ENCODE measurements around the gene SLFN11.
A peak's percentile ranks its signal among the peaks of the same experiment; 100 is the strongest.
"Not testable (repeated sequence)": the region's sequence is repeated elsewhere in the genome, so short reads cannot be mapped to it uniquely, and the experiment has no call there.

SLFN11 gene, protein sequence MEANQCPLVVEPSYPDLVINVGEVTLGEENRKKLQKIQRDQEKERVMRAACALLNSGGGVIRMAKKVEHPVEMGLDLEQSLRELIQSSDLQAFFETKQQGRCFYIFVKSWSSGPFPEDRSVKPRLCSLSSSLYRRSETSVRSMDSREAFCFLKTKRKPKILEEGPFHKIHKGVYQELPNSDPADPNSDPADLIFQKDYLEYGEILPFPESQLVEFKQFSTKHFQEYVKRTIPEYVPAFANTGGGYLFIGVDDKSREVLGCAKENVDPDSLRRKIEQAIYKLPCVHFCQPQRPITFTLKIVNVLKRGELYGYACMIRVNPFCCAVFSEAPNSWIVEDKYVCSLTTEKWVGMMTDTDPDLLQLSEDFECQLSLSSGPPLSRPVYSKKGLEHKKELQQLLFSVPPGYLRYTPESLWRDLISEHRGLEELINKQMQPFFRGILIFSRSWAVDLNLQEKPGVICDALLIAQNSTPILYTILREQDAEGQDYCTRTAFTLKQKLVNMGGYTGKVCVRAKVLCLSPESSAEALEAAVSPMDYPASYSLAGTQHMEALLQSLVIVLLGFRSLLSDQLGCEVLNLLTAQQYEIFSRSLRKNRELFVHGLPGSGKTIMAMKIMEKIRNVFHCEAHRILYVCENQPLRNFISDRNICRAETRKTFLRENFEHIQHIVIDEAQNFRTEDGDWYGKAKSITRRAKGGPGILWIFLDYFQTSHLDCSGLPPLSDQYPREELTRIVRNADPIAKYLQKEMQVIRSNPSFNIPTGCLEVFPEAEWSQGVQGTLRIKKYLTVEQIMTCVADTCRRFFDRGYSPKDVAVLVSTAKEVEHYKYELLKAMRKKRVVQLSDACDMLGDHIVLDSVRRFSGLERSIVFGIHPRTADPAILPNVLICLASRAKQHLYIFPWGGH
- total RNA-seq, result 49.6 to 91.4 (median 70.3) reads per million in 3 donors

DNA sequence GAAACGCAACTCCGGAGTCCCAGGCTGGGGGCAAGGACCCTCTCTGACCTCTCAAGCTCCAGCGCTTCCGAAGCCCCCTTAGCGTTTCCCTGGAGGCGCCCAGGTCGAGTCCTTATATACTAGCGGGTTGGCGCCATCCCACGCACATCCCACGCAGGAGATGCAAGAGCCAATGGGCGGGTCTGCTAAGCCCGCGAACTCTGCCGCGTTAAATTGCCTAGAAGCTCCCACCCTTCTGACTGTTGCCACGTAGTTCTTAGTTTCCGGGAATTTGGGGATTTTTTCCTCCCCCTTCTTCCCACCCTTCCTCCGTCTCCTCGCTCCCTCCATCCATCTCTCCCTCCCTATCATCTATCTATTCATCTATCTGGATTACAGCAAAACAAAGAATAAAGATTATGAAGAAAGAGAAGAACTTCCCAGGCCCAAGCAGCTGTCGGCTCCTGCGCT lies at the start of gene SLFN11:
Gene SLFN11 (minus strand): TSS at position 88 of the 450 bp plus-strand sequence. CDS start 9,814 bp downstream, outside the sequence.
- no peaks in the 10 kb centered on the region for H3K4me1 ChIP-seq (ENCODE audit: control insufficient read depth, insufficient read depth, low read length, poor library complexity, severe bottlenecking)
- no peaks in the 10 kb centered on the region for H3K27me3 ChIP-seq (replicated peaks; ENCODE audit: control insufficient read depth, insufficient read depth, low read length, poor library complexity, severe bottlenecking)
- H3K36me3 ChIP-seq (ENCODE audit: control insufficient read depth, insufficient read depth, low read length), result no peaks in the 10 kb centered on the region
- H3K27ac ChIP-seq (ENCODE audit: insufficient read depth, low read length, poor library complexity, severe bottlenecking), result peak within 1 kb of the TSS; percentile 86
- H3K9me3 ChIP-seq (ENCODE audit: control insufficient read depth, low read length), result no peaks in the 10 kb centered on the region
- H3K4me3 ChIP-seq (ENCODE audit: insufficient read depth, low read depth, low read length, poor library complexity, severe bottlenecking), result peak within 1 kb of the TSS; percentile 81
- peak; percentile 78 to 85 (median 83) for DNase-seq

DNA sequence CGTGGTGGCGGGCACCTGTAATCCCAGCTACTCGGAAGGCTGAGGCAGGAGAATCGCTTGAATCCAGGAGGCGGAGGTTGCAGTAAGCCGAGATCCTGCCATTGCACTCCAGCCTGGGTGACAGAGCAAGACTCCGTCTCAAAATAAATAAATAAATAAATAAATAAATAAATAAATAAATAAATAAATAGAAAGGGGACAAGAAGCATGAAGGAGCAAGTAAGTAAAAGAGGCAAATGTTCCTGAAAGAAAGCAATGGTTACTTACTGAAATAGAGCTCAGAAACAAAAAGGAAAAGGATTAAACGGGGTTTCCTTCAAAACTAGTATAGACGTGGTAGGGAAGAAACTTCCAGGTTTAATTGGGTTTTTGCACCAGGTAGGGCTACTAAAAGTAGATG lies 47.6 kb upstream of the SLFN11 start:
- H3K27me3 ChIP-seq (replicated peaks; ENCODE audit: control insufficient read depth, insufficient read depth, low read length, poor library complexity, severe bottlenecking); H3K9me3 ChIP-seq (ENCODE audit: control insufficient read depth, low read length); H3K4me3 ChIP-seq (ENCODE audit: insufficient read depth, low read depth, low read length, poor library complexity, severe bottlenecking); H3K4me1 ChIP-seq (ENCODE audit: control insufficient read depth, insufficient read depth, low read length, poor library complexity, severe bottlenecking); DNase-seq; H3K36me3 ChIP-seq (ENCODE audit: control insufficient read depth, insufficient read depth, low read length); H3K27ac ChIP-seq (ENCODE audit: insufficient read depth, low read length, poor library complexity, severe bottlenecking): not testable (repeated sequence)

DNA sequence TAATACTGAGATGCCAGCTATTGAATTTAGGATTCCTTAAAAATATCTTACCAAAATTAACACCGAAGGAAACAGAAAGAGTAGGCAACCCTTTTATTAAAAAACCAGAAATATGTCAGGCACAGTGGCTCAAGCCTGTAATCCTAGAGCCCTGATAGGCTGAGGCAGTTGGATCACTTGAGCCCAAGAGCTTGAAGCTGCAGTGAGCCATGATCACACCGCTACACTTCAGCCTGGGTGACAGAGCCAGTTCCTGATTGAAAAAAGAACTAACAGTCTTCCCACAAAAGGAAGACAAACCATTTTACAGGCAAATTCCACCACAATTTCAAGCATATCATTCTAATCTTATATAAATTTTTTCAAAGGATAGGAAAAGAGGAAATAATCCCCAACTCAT lies 43.2 kb upstream of the SLFN11 start:
- H3K4me3 ChIP-seq (ENCODE audit: insufficient read depth, low read depth, low read length, poor library complexity, severe bottlenecking), result no peak overlapping the region
- no peaks in the 10 kb centered on the region for H3K4me1 ChIP-seq (ENCODE audit: control insufficient read depth, insufficient read depth, low read length, poor library complexity, severe bottlenecking)
- H3K27me3 ChIP-seq (replicated peaks; ENCODE audit: control insufficient read depth, insufficient read depth, low read length, poor library complexity, severe bottlenecking), result no peaks in the 10 kb centered on the region
- H3K9me3 ChIP-seq (ENCODE audit: control insufficient read depth, low read length), result no peaks in the 10 kb centered on the region
- no peak for DNase-seq
- H3K36me3 ChIP-seq (ENCODE audit: control insufficient read depth, insufficient read depth, low read length), result no peaks in the 10 kb centered on the region
- H3K27ac ChIP-seq (ENCODE audit: insufficient read depth, low read length, poor library complexity, severe bottlenecking), result no peak overlapping the region

DNA sequence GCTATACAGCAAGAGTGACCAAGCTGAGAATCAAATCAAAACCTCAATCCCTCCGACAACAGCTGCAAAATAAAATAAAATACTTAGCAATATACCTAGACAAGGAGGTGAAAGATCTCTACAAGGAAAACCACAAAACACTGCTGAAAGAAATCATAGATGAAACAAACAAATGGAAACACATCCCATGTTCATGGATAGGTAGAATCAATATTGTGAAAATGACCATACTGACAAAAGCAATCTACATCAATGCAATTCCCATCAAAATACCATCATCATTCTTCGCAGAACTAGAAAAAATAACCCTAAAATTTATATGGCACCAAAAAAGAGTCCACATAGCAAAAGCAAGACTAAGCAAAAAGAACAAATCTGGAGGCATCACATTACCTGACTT lies 41.3 kb upstream of the SLFN11 start:
- not testable (repeated sequence) for H3K27ac ChIP-seq (ENCODE audit: insufficient read depth, low read length, poor library complexity, severe bottlenecking); DNase-seq; H3K4me1 ChIP-seq (ENCODE audit: control insufficient read depth, insufficient read depth, low read length, poor library complexity, severe bottlenecking); H3K27me3 ChIP-seq (replicated peaks; ENCODE audit: control insufficient read depth, insufficient read depth, low read length, poor library complexity, severe bottlenecking); H3K9me3 ChIP-seq (ENCODE audit: control insufficient read depth, low read length); H3K4me3 ChIP-seq (ENCODE audit: insufficient read depth, low read depth, low read length, poor library complexity, severe bottlenecking); H3K36me3 ChIP-seq (ENCODE audit: control insufficient read depth, insufficient read depth, low read length)

DNA sequence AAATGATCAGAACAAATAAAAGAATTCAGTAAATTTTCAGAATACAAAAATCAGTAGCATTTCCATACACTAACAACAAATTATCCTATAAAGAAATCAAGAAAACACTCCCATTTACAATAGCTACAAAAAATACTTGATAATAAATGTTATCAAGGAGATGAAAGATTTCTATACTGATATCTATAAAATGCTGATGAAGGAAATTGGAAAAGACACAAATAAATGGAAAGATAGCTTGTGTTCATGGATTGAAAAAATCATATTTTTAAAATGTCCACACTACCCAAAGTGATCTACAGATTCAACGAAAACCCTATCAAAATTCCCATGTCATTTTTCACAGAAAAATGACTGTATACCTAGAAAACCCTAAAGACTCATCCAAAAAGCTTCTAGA lies 40.8 kb upstream of the SLFN11 start:
- Histone ChIP-seq H3K4me1 (ENCODE audit: control insufficient read depth, insufficient read depth, low read length, poor library complexity, severe bottlenecking) (no peaks in the 10 kb centered on the region), H3K36me3 (ENCODE audit: control insufficient read depth, insufficient read depth, low read length) (peaks cover 8% of the 10 kb centered on the region), H3K9me3 (ENCODE audit: control insufficient read depth, low read length) (no peaks in the 10 kb centered on the region), H3K4me3 (ENCODE audit: insufficient read depth, low read depth, low read length, poor library complexity, severe bottlenecking) (no peak overlapping the region), H3K27ac (ENCODE audit: insufficient read depth, low read length, poor library complexity, severe bottlenecking) (no peak overlapping the region), H3K27me3 (replicated peaks; ENCODE audit: control insufficient read depth, insufficient read depth, low read length, poor library complexity, severe bottlenecking) (no peaks in the 10 kb centered on the region)
- no peak for DNase-seq

DNA sequence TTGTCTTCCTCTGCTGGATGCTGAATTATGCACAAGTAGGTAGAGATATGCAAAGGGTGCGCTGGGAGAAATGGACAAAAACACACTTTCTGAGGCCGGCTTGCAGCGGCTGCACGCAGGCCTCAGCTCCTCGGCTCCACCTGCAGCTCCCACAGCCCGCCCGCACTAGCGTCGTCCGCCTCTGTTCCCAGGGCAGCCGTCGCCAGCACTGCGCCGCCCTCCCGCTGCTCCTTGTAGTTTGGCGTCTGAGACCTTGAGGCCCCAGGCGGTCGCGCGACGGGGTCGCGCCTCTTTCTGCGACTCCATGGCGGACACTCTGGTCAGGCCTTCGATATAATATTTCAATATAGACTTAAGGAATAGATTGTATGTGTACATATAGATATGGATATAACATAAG lies 34.1 kb upstream of the SLFN11 start:
- H3K27ac ChIP-seq (ENCODE audit: insufficient read depth, low read length, poor library complexity, severe bottlenecking), result no peak overlapping the region
- H3K4me1 ChIP-seq (ENCODE audit: control insufficient read depth, insufficient read depth, low read length, poor library complexity, severe bottlenecking), result no peaks in the 10 kb centered on the region
- no peak overlapping the region for H3K4me3 ChIP-seq (ENCODE audit: insufficient read depth, low read depth, low read length, poor library complexity, severe bottlenecking)
- no peaks in the 10 kb centered on the region for H3K9me3 ChIP-seq (ENCODE audit: control insufficient read depth, low read length)
- no peak for DNase-seq
- no peaks in the 10 kb centered on the region for H3K27me3 ChIP-seq (replicated peaks; ENCODE audit: control insufficient read depth, insufficient read depth, low read length, poor library complexity, severe bottlenecking)
- peaks cover 8% of the 10 kb centered on the region for H3K36me3 ChIP-seq (ENCODE audit: control insufficient read depth, insufficient read depth, low read length)

DNA sequence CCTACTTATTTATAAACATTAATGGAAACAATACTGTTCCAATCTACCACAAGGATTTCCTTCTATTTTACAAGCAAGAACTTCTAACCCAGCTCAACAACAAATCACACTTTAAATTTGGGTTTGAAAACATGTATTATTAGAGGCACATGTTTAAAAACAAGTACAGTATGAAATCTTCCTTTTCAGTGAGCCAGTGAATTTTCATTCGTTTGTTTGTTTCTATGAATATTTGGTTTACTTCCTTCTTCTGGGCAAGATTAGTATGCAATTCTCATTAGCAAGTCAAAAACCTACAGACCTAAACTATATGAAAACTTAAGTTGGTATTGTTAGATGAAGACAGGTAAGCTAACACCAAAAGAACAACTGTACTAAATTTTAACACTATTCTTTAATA lies 33.1 kb upstream of the SLFN11 start:
- no peak for DNase-seq
- Histone ChIP-seq H3K27me3 (replicated peaks; ENCODE audit: control insufficient read depth, insufficient read depth, low read length, poor library complexity, severe bottlenecking) (no peaks in the 10 kb centered on the region), H3K36me3 (ENCODE audit: control insufficient read depth, insufficient read depth, low read length) (peaks cover 8% of the 10 kb centered on the region), H3K4me3 (ENCODE audit: insufficient read depth, low read depth, low read length, poor library complexity, severe bottlenecking) (no peak overlapping the region), H3K27ac (ENCODE audit: insufficient read depth, low read length, poor library complexity, severe bottlenecking) (no peak overlapping the region), H3K4me1 (ENCODE audit: control insufficient read depth, insufficient read depth, low read length, poor library complexity, severe bottlenecking) (no peaks in the 10 kb centered on the region), H3K9me3 (ENCODE audit: control insufficient read depth, low read length) (no peaks in the 10 kb centered on the region)

DNA sequence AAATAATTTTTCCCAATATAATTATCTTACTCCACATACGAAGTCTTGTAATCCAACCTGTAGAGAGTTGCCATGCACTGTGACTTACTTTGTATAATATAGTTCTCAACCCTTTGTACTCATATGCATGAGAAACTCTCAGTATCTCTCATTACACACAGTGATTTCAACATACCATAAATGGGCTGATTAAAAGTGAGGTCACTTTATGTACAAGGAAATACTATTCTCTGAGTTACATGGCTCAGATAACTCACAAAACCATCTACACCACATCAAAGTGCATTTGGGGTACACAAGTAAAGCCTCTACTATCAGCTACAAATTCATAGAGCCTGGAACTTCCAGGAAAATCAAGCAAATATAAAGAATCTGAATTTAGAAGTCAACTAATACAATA lies 30.9 kb upstream of the SLFN11 start:
- Histone ChIP-seq H3K4me3 (ENCODE audit: insufficient read depth, low read depth, low read length, poor library complexity, severe bottlenecking) (no peak overlapping the region), H3K9me3 (ENCODE audit: control insufficient read depth, low read length) (no peaks in the 10 kb centered on the region), H3K27ac (ENCODE audit: insufficient read depth, low read length, poor library complexity, severe bottlenecking) (no peak overlapping the region), H3K36me3 (ENCODE audit: control insufficient read depth, insufficient read depth, low read length) (no peaks in the 10 kb centered on the region), H3K4me1 (ENCODE audit: control insufficient read depth, insufficient read depth, low read length, poor library complexity, severe bottlenecking) (no peaks in the 10 kb centered on the region), H3K27me3 (replicated peaks; ENCODE audit: control insufficient read depth, insufficient read depth, low read length, poor library complexity, severe bottlenecking) (no peaks in the 10 kb centered on the region)
- DNase-seq, result no peak

DNA sequence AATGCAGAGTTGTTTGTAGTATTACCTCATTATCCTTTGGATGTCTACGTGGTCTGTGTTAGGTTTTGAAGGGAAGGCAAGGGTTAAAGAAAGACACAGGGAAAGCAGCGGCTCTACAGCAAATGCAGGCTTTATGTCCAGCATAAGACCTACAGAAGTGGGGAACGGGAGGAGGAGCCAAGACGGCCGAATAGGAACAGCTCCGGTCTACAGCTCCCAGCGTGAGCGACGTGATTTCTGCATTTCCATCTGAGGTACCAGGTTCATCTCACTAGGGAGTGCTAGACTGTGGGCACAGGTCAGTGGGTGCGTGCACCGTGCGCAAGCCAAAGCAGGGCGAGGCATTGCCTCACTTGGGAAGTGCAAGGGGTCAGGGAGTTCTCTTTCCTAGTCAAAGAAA lies 20.4 kb upstream of the SLFN11 start:
- H3K9me3 ChIP-seq (ENCODE audit: control insufficient read depth, low read length), result not testable (repeated sequence)

DNA sequence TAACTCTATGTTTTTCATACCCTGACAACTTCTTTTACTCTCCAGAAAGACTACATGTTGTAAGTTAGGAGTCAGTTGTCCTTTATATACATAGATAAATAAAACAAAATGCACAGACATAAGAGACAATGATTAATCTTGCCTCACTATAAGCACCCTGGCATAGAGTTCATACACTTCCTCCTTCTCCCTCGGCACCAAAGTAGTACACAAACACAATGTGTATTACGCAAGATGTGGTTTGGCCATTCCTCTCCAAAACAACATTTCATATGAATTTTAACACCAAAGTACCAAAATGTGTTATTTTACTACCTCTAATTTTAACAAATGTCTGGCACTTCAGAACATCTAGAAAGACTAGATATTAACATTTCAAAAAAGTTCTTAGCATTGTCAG lies 17.2 kb upstream of the SLFN11 start:
- H3K4me3 ChIP-seq (ENCODE audit: insufficient read depth, low read depth, low read length, poor library complexity, severe bottlenecking), result no peak overlapping the region
- H3K27ac ChIP-seq (ENCODE audit: insufficient read depth, low read length, poor library complexity, severe bottlenecking), result no peak overlapping the region
- DNase-seq, result no peak
- H3K36me3 ChIP-seq (ENCODE audit: control insufficient read depth, insufficient read depth, low read length), result no peaks in the 10 kb centered on the region
- H3K4me1 ChIP-seq (ENCODE audit: control insufficient read depth, insufficient read depth, low read length, poor library complexity, severe bottlenecking), result no peaks in the 10 kb centered on the region
- no peaks in the 10 kb centered on the region for H3K27me3 ChIP-seq (replicated peaks; ENCODE audit: control insufficient read depth, insufficient read depth, low read length, poor library complexity, severe bottlenecking)
- H3K9me3 ChIP-seq (ENCODE audit: control insufficient read depth, low read length), result no peaks in the 10 kb centered on the region

More for the DNA sequence above, 20.4 kb upstream of the SLFN11 start:
- not testable (repeated sequence) for H3K36me3 ChIP-seq (ENCODE audit: control insufficient read depth, insufficient read depth, low read length); DNase-seq; H3K27ac ChIP-seq (ENCODE audit: insufficient read depth, low read length, poor library complexity, severe bottlenecking); H3K4me1 ChIP-seq (ENCODE audit: control insufficient read depth, insufficient read depth, low read length, poor library complexity, severe bottlenecking); H3K27me3 ChIP-seq (replicated peaks; ENCODE audit: control insufficient read depth, insufficient read depth, low read length, poor library complexity, severe bottlenecking); H3K4me3 ChIP-seq (ENCODE audit: insufficient read depth, low read depth, low read length, poor library complexity, severe bottlenecking)

Measured in effector memory CD4-positive, alpha-beta T cell (primary cell).